DND-41 (cell line): Measurements from ENCODE around the gene PCDHGB2.
"Not testable (repeated sequence)": the region's sequence is repeated elsewhere in the genome, so short reads cannot be mapped to it uniquely, and the experiment has no call there.

ENCODE experiments used
- ATAC-seq: fragments of 200-7000 bp; cut with Tn5 transposase; 3 replicates; pipeline ENCODE4 v1.9.1; 2021; ENCODE audit warnings: low read depth; ENCODE audit not compliant: insufficient read depth
- DNase-seq: peaks from one replicate; pipeline ENCODE4 v3.0.0-alpha.2; 2020
- H2AFZ ChIP-seq: 2 replicates; pipeline ENCODE4 v1.6.0; 2012; ENCODE audit warnings: low read depth, low read length
- H3K27ac ChIP-seq: 2 replicates; pipeline ENCODE4 v1.5.1; 2012; ENCODE audit warnings: low read length, inconsistent platforms
- H3K27me3 ChIP-seq: fragments of 200-600 bp; sonication (generic); 2 replicates; pipeline ENCODE4 v1.6.0; 2012; ENCODE audit warnings: low read length, mild to moderate bottlenecking, inconsistent platforms; ENCODE audit not compliant: insufficient read depth, poor library complexity
- H3K36me3 ChIP-seq: 2 replicates; pipeline ENCODE4 v1.5.1; 2012; ENCODE audit warnings: low read length, inconsistent platforms; ENCODE audit not compliant: insufficient read depth
- H3K4me1 ChIP-seq: 2 replicates; pipeline ENCODE4 v1.5.1; 2012; ENCODE audit warnings: mild to moderate bottlenecking, low read length; ENCODE audit not compliant: insufficient read depth
- H3K4me2 ChIP-seq: 2 replicates; pipeline ENCODE4 v1.6.0; 2012; ENCODE audit warnings: mild to moderate bottlenecking, moderate library complexity, low read length, inconsistent platforms; ENCODE audit not compliant: insufficient read depth
- H3K4me3 ChIP-seq, 2 experiments: fragments of 200-600 bp in 1 of 2; shearing (Covaris generic) in 1 of 2; 2 replicates each; pipeline ENCODE4 v1.5.1; 2012 to 2016; ENCODE audit warnings: inconsistent platforms in 2 of 2, low read length in 2 of 2, mild to moderate bottlenecking in 2 of 2, low read depth in 1 of 2, moderate library complexity in 1 of 2
- H3K79me2 ChIP-seq: 2 replicates; pipeline ENCODE4 v1.6.0; 2012; ENCODE audit warnings: low read length, inconsistent platforms; ENCODE audit not compliant: insufficient read depth
- H3K9ac ChIP-seq: 2 replicates; pipeline ENCODE4 v1.6.0; 2012; ENCODE audit warnings: low read depth, mild to moderate bottlenecking, inconsistent platforms, low read length, moderate library complexity
- H3K9me3 ChIP-seq: 2 replicates; pipeline ENCODE4 v1.5.1; 2012; ENCODE audit warnings: low read length, moderate library complexity, mild to moderate bottlenecking, inconsistent platforms; ENCODE audit not compliant: insufficient read depth, severe bottlenecking
- H4K20me1 ChIP-seq: 2 replicates; pipeline ENCODE4 v1.6.0; 2012; ENCODE audit warnings: low read length; ENCODE audit not compliant: insufficient read depth
- CTCF ChIP-seq: IDR thresholded peaks from 2 replicates; pipeline ENCODE4 v1.5.1; 2012; ENCODE audit warnings: borderline replicate concordance, low read length, moderate library complexity, mild to moderate bottlenecking; ENCODE audit not compliant: poor library complexity, severe bottlenecking; ENCODE audit errors: extremely low read depth
- EZH2 ChIP-seq: IDR thresholded peaks from 3 replicates; pipeline ENCODE4 v1.6.1; 2012; ENCODE audit warnings: borderline replicate concordance, low read depth, mild to moderate bottlenecking, moderate library complexity, low read length, inconsistent platforms; ENCODE audit not compliant: severe bottlenecking

PCDHGB2 gene

DNA sequence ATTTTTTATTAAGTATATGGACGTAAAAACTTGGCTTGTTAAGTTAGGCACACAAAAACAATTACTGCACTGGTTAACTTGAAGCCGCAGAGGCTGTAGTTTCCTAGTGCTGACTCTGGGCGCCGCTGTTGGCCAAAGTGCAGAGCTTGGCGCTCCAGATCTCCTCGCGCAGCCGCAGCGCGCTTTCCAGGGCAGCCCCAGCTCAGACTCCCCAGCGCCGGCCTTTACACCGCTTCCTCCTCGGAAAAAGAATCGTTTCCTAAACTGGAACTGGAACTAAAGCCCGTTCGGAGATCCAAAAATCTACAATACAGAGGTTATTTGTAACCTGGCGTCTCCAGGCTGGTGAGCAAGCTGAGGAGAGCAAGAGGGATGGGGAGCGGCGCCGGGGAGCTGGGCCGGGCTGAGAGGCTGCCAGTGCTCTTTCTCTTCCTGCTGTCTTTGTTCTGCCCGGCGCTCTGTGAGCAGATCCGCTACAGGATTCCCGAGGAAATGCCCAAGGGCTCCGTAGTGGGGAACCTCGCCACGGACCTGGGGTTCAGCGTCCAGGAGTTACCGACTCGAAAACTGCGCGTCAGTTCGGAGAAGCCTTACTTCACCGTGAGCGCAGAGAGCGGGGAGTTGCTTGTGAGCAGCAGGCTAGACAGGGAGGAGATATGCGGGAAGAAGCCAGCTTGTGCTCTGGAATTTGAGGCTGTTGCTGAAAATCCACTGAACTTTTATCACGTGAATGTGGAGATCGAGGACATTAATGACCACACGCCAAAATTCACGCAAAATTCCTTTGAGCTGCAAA, 38.2 kb downstream of the PCDHGB2 start, which contains the start of gene PCDHGB5:
Gene PCDHGB5 (plus strand): TSS at position 192 of the 796 bp plus-strand sequence. CDS start 181 bp downstream, at position 373.
- ATAC-seq, H3K9me3 ChIP-seq, H3K27me3 ChIP-seq, H4K20me1 ChIP-seq, H3K4me1 ChIP-seq, H3K36me3 ChIP-seq, DNase-seq, H3K9ac ChIP-seq, H2AFZ ChIP-seq, H3K27ac ChIP-seq, H3K4me2 ChIP-seq, H3K4me3 ChIP-seq, H3K79me2 ChIP-seq: not testable (repeated sequence)
- peak; percentile 10 for TF ChIP-seq CTCF

DNA sequence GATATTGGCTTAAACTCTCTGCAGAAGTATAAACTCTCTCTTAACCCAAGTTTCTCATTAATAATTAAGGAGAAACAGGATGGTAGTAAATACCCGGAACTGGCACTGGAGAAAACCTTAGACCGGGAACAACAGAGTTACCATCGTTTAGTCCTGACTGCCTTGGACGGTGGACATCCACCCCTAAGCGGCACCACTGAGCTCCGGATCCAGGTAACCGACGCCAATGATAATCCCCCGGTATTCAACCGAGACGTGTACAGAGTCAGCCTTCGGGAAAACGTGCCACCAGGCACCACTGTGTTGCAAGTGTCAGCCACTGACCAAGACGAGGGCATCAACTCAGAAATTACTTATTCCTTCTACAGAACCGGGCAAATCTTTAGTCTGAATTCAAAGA, 38.8 kb downstream of the PCDHGB2 start:
- H2AFZ ChIP-seq: no peak overlapping the region
- H3K27ac ChIP-seq: no peak overlapping the region
- H3K36me3 ChIP-seq: no peaks in the 10 kb centered on the region
- no peaks in the 10 kb centered on the region for H3K27me3 ChIP-seq
- TF ChIP-seq EZH2: no peak
- TF ChIP-seq CTCF: no peak
- H3K4me3 ChIP-seq: no peak overlapping the region
- H3K4me2 ChIP-seq: no peak overlapping the region
- ATAC-seq (no peak), DNase-seq (no peak)
- no peak overlapping the region for H3K9ac ChIP-seq
- H3K4me1 ChIP-seq: no peaks in the 10 kb centered on the region
- no peaks in the 10 kb centered on the region for H3K79me2 ChIP-seq
- no peaks in the 10 kb centered on the region for H4K20me1 ChIP-seq
- no peaks in the 10 kb centered on the region for H3K9me3 ChIP-seq

DNA sequence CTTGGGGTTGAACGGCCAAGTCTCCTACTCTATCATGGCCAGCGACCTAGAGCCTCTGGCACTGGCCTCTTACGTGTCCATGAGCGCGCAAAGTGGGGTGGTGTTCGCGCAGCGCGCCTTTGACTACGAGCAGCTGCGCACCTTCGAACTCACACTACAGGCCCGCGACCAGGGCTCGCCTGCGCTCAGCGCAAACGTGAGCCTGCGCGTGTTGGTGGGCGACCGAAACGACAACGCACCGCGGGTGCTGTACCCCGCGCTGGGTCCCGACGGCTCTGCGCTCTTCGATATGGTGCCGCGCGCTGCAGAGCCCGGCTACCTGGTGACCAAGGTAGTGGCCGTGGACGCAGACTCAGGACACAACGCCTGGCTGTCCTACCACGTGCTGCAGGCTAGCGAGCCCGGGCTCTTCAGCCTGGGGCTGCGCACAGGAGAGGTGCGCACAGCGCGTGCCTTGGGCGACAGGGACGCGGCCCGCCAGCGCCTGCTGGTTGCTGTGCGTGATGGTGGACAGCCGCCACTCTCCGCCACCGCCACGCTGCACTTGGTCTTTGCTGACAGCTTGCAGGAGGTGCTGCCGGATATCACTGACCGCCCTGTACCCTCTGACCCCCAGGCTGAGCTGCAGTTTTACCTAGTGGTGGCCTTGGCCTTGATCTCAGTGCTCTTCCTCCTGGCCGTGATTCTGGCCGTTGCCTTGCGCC, 39.9 kb downstream of the PCDHGB2 start:
- Histone ChIP-seq H3K9me3 (no peaks in the 10 kb centered on the region), H3K4me3 (no peak overlapping the region), H3K36me3 (no peaks in the 10 kb centered on the region), H3K4me2 (no peak overlapping the region), H3K79me2 (no peaks in the 10 kb centered on the region), H3K4me1 (no peaks in the 10 kb centered on the region), H3K27me3 (no peaks in the 10 kb centered on the region), H3K9ac (no peak overlapping the region), H3K27ac (no peak overlapping the region), H2AFZ (no peak overlapping the region), H4K20me1 (no peaks in the 10 kb centered on the region)
- TF ChIP-seq EZH2 (no peak), CTCF (no peak)
- ATAC-seq (no peak), DNase-seq (no peak)
